Activated naive CD4-positive, alpha-beta T cell treated with Interleukin-2 at 50 U/mL for 16 hours (primary cell): ENCODE data around the gene KLK7.

ENCODE experiments used
- DNase-seq: peaks from one replicate; pipeline ENCODE4 v3.0.0-alpha.2; 2020

Gene KLK7

GRCh38 chr19:50983625-50984292 lies at the start of gene KLK7:
Gene KLK7 (minus strand): TSS chr19:50983917. CDS start chr19:50982399, 1,518 bp downstream.
- no peak for DNase-seq

DNA sequence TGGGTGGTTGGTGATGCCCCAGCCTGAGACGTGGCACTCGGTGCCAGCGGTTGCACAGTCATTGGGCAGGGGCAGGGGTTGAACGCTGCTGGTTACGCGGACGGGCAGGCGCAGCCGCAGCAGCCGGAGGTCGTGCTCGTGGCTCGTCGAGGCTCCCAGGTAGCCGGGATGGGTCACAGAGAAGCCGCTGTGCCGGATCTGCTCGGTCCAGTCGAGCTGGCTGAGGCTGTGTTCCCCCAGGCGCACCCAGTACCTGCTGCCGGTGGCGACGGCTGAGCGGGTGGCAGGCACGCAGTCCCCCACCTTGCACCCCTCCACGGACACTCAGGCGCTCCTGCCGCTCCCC lies 48.1 kb upstream of the KLK7 start:
- DNase-seq: no peak

- DNase-seq: no peak
Measured at GRCh38 chr19:51031220-51031879, 47.6 kb upstream of the KLK7 start.

DNA sequence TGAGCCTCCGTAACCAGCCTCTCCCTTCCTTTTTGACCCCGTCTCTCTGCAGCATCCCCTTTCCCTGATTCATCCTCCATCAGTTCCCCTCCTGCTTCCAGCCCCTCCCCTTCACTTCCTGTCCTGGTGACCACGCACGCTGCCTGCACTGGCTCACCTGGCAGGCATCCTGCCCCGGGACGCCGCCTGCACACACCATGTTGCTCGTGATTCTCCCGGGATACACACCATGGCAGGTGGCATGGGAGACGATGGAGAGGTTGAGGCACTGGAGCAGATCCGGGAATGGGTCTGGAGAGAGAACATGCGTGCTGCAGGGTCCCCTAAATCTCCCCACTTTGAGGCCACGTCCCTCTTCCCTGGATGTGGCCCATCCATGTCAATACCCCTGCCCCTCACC lies 46.9 kb upstream of the KLK7 start:
- DNase-seq: no peak

- no peak for DNase-seq
Measured at GRCh38 chr19:51029718-51030117, 46.0 kb upstream of the KLK7 start.

- DNase-seq: no peak
Measured at GRCh38 chr19:51027873-51028272, 44.2 kb upstream of the KLK7 start.

DNA sequence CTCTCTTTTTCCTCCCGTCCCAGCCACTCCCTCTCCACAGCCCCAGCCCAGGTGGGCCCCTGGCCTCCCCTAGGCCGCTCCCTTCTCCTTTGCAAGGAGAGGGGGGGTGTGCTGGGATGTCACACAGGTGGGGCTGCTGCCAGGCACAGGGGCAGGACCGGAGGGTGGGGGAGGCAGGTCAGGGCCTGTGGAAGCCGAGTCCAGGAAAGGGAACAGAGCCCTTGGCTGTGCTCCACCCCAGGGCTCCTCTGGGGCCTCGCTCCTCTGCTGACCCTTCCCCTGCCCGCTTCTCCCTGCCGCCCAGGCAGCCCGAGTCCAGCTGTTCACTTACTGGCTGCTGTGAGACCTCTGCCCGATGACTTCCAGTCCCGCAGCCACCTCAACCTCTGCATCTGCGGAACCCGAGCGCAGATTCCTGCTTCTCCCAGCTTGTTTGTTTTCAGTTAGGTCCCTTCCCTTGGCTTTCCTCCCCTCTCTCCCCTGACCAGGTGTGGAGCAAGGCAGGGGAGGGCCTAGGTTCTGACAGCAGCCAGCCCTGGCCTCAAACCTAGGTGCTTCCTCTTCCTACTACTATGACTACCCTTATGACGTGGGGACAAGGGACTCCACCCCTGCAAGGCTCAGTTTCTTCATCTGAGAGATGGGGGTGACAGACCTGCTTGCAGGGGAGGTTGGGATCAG lies 43.5 kb upstream of the KLK7 start:
- DNase-seq: no peak

DNA sequence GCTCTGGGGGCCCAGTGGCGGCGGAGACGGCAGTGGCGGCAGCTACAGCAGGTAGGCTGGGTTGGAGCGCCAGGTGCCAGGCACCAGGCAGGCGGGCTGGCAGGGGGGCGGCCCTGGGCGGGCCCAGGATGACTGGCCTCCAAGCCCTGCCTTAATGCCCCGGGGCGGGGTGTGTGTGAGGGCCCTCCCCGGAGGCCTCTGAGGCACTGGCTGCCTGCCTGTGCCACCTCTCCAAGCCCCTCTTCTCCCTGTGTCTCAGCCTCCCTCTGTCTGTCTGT lies 42.8 kb upstream of the KLK7 start, which contains the start of gene KLK11:
Gene KLK11 (minus strand): TSS at position 63 of the 278 bp plus-strand sequence. CDS start 985 bp downstream, outside the sequence.
- DNase-seq: no peak

GRCh38 chr19:51025809-51026553 lies 42.3 kb upstream of the KLK7 start:
- no peak for DNase-seq

GRCh38 chr19:51025401-51025800 lies 41.7 kb upstream of the KLK7 start:
- no peak for DNase-seq

DNA sequence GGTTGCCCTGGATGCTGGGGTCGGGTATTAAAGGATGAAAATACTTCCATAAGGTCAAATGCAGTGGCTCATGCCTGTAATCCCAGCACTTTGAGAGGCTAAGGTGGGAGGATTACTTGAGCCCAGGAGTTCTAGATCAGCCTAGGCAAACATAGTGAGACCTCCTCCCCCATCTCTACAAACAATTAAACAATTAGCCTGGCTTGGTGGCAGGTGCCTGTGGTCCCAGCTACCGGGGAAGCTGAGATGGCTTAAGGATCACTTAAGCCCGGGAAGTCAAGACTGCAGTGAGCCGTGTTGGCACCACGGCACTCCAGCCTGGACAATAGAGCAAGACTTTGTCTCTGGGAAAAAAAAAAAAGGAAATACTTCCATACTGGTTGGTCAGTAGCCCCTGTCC lies 41.2 kb upstream of the KLK7 start:
- no peak for DNase-seq

DNA sequence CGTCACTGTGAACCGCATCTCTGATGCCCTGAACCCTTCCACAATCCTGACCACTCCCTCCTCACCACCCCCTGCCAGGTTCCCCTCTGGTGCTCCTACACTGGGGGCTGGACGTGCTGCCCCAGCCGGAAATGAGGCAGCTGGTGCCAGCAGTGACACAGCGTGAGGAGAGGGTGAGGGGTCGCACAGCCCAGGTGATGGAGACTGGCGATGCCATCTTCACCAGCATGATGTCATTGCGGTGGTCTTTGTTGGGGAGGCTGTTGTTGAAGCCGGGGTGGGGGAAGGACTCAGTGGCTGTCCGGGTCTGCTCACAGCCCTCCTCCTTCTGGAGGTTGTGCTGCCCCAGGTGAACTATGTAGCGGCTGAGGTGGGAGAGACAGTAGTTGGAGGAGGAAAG lies 40.2 kb upstream of the KLK7 start:
- no peak for DNase-seq

- DNase-seq: no peak
Measured at GRCh38 chr19:51022526-51022925, 38.8 kb upstream of the KLK7 start.

GRCh38 chr19:51020988-51021651 lies 37.4 kb upstream of the KLK7 start:
- no peak for DNase-seq

DNA sequence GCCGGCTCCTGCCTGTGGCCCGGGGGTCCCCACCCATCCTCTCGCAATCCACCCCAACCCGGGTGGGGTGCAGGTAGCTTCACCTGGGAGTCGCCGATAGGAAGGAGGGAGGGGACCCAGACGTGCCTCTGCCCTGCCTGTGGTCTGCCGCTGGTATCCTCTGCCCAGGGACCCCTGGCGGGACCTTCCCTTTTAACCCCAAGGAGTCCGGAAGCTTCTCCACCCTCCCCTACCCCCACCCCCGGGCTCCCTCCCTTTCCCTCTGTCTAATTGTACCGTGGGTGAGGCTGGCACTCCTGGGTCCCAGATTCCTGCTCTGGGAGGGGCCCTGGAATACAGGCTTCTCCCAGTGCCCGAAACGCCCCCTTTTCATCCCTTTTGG lies 35.8 kb upstream of the KLK7 start, which contains the start of gene KLK10:
Gene KLK10 (minus strand): TSS at position 166 of the 382 bp plus-strand sequence. CDS start 579 bp downstream, outside the sequence.
- DNase-seq: no peak

- no peak for DNase-seq
Measured at GRCh38 chr19:51018745-51019543, 35.2 kb upstream of the KLK7 start.

DNA sequence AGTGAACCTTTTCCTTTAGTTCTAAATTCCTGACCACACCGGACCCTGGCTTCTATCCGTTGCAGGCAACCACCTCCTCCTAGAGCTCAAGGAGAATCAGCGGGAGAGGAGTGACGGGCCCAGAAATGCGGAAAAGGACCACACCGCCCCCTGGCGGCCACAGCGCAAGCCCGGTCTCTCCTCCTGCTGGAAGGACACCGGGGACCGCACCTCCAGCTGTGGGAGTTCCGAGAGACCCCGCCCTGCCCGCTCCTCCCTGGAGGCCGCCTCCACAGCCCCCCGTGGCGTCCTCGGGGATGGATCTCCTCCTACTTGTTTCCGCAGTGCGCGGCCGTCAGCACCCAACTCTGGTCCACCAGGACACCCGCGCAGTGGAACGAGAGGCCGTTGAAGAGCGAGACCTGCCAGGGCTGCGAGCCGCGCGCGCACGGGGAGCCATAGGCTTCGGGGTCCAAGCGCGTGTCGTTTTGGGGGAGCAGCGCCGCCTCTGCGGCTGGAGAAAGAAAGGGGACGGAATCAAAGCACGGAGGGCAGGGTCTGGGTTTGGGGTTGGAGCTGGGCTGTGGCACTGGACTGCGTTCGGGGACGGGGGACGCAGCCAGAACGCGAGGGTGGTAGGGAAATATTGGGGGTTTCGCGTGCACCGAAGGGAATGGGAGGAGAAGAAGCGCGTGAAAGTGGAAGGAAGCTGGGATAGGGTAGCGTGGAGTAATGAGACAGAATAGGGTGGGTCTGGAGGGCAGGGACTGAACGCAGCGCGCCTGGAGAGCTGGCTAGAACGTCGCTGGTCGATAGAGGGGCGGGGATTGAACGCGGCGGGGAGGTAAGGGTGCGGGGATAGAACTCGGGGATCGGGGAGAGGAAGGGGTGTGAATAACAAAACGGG lies 33.3 kb upstream of the KLK7 start:
- DNase-seq: peak; percentile 34

- DNase-seq: no peak
Measured at GRCh38 chr19:51015691-51016267, 32.1 kb upstream of the KLK7 start.

GRCh38 chr19:51014242-51014641 lies 30.5 kb upstream of the KLK7 start:
- no peak for DNase-seq

- DNase-seq: no peak
Measured at GRCh38 chr19:51012661-51013190, 29.0 kb upstream of the KLK7 start.
